SJSA1 (cell line): ENCODE data around the gene PLXNA4. TPM values are rescaled to one million over a fixed set of nuclear protein-coding genes. Genes with fewer than 3 reads are reported as not detected.

ENCODE experiments used
- DNase-seq, 2 experiments: peaks; one replicate each; pipeline ENCODE4 v3.0.0-alpha.2; 2015 to 2020; ENCODE audit warnings: low spot score in 2 of 2, low read depth in 1 of 2
- H3K27ac ChIP-seq: fragments of 250-450 bp; sonication (Bioruptor Pico); 2 replicates; pipeline ENCODE4 v1.5.1; 2020; ENCODE audit warnings: mild to moderate bottlenecking, moderate library complexity
- H3K27me3 ChIP-seq: fragments of 250-450 bp; sonication (Bioruptor Pico); replicated peaks from 2 replicates; pipeline ENCODE4 v1.5.1; 2020; ENCODE audit warnings: mild to moderate bottlenecking, moderate library complexity
- H3K36me3 ChIP-seq: fragments of 250-450 bp; sonication (Bioruptor Pico); 2 replicates; pipeline ENCODE4 v1.5.1; 2020; ENCODE audit warnings: mild to moderate bottlenecking
- H3K4me1 ChIP-seq: fragments of 250-450 bp; sonication (Bioruptor Pico); replicated peaks from 2 replicates; pipeline ENCODE4 v1.6.1; 2021; ENCODE audit warnings: mild to moderate bottlenecking
- H3K4me3 ChIP-seq: fragments of 250-450 bp; sonication (Bioruptor Pico); 2 replicates; pipeline ENCODE4 v1.5.1; 2020; ENCODE audit warnings: mild to moderate bottlenecking
- H3K9me3 ChIP-seq: fragments of 250-450 bp; sonication (Bioruptor Pico); replicated peaks from 2 replicates; pipeline ENCODE4 v1.5.1; 2020; ENCODE audit warnings: mild to moderate bottlenecking
- total RNA-seq: library from RNA; depleted of rRNA; stranded (reverse); fragments of >200 nt; shearing (Covaris generic); gene quantifications from 2 replicates; pipeline ENCODE4 v1.2.3, GENCODE V29; 2014

The PLXNA4 gene
- total RNA-seq, 1 experiment from 2014 or later = not detected

DNA sequence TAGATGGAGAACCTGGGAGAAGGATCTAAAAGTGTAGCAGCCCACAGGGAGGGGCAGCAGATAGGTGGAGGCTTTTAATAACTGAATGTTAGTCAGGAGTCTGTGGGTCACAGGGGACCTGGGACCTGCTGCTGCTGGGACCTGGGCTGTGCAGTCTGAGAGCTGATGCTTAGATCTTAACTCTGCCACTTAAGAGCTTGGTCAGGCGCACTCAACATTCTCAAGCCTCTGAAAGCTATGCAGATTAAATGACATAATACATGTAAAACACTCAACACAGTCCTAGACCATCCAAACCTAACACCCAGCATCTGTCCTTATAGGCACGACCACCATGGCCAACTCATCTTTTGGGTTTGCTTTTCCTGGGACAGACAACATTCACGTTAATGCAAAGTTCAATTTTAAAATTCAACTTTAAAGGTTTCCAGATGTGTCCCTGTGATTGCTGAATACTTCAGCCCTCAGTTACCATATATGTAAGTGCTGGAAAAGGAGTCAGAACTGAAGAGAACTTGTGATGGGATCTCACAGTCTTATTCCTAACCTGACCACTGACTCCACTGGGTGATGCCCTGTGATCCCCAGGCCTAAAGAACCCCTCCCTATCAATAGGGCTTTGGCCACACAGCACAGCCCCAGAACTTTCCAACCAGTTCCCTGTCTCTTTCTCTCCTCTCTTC lies 321.0 kb downstream of the PLXNA4 start:
- no peaks in the 10 kb centered on the region for H3K4me1 ChIP-seq
- no peak overlapping the region for H3K4me3 ChIP-seq
- no peak overlapping the region for H3K27ac ChIP-seq
- H3K9me3 ChIP-seq = no peaks in the 10 kb centered on the region
- H3K27me3 ChIP-seq = no peaks in the 10 kb centered on the region
- H3K36me3 ChIP-seq = no peaks in the 10 kb centered on the region
- DNase-seq = no peak

DNA sequence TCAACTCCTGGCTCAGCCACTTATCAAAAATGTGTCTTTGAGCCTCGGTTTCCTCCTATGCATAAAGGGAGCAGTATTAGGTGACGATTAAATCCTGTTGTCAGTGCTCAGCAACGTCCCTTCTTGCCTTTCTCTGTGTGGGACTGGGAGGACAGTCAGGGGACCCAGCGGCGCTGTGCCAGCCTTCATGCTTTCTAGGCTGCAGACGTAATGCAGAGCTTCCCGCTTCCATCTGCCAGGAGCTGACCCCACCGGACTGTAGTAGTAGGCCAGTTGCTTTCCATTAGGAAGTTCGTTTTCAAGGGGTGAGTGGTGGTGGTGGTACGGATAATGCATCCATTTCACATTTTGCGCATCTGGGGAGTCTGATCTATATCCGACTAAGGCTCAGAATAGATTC lies 321.8 kb downstream of the PLXNA4 start:
- DNase-seq = no peak
- no peaks in the 10 kb centered on the region for H3K4me1 ChIP-seq
- H3K36me3 ChIP-seq = no peaks in the 10 kb centered on the region
- no peak overlapping the region for H3K4me3 ChIP-seq
- H3K27me3 ChIP-seq = no peaks in the 10 kb centered on the region
- H3K27ac ChIP-seq = no peak overlapping the region
- H3K9me3 ChIP-seq = no peaks in the 10 kb centered on the region

DNA sequence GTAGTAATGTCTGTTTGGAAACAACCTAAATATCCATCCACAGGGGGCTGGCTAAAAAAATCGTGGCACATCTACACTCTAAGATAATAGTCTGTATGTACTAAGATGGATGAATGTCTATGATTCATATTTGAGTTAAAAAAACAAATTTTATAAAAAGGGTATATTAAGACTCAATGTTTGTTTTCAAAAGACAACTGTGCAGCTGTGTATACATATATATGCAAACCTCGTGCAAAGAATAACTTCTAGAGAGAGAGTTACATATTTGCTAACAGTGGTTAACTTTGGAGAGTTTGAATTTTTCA lies 323.5 kb downstream of the PLXNA4 start:
- Histone ChIP-seq H3K9me3 (no peaks in the 10 kb centered on the region), H3K4me1 (no peaks in the 10 kb centered on the region), H3K27me3 (no peaks in the 10 kb centered on the region), H3K36me3 (no peaks in the 10 kb centered on the region), H3K27ac (no peak overlapping the region), H3K4me3 (no peak overlapping the region)
- DNase-seq = no peak

DNA sequence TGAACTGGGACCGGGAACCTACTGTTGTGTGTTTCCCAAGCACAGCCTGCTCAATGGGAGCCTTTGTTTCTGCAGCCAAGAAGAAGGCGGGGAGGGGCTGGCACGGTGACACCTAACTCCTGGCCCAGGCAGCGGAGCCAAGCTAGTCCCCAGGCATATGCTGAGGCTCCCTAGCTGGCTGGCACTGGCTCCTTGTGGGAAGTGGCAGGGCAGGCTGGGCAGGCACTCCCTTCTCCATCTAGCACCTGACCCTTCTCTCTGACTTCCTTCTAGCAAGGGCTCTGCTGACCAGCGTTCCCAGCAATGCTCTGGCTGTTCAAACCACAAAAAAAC lies 325.0 kb downstream of the PLXNA4 start:
- DNase-seq = no peak
- no peaks in the 10 kb centered on the region for H3K9me3 ChIP-seq
- no peak overlapping the region for H3K27ac ChIP-seq

DNA sequence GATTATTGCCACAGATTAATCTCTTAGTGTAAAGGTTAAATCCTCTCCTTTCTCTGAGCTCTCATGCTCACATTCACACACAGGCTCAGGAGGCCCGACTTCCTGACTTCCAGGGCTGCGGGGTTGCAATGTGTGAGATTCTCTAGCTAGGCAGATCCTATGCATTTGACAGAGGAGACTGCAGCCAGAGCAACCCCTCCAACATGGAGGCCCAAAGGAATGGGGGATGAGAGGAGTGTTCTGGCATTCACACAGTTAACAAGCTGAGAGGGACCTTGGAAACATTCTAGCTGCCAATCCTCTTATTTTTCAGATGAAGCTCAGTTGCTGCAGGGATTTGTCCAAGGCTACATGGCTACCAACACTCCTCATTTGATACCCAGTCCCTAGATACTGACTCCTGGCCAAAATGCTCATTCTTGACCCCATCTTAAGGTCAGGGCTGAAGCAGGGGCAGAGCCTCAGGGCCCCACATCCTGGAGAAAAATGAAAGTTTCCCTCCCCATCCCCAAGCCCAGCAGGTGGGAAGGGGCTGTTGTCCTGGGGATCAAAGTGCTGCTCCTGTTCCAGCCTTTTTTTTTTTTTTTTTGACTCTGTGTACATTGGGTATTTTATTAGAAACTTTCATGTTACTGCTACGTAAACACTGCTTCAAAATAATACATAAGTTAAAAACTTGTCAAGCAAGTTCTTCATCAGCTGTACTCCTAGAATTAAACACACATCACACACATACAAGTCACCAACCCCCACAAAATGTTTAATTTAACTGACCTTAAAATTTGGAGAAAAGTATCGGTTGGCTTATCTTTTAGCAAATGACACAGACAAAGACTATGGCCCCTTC lies 325.6 kb downstream of the PLXNA4 start:
- no peaks in the 10 kb centered on the region for H3K9me3 ChIP-seq
- DNase-seq = no peak
- no peak overlapping the region for H3K27ac ChIP-seq
- no peaks in the 10 kb centered on the region for H3K4me1 ChIP-seq
- H3K27me3 ChIP-seq = no peaks in the 10 kb centered on the region
- H3K36me3 ChIP-seq = no peaks in the 10 kb centered on the region
- H3K4me3 ChIP-seq = no peak overlapping the region

More for the DNA sequence above, 325.0 kb downstream of the PLXNA4 start:
- Histone ChIP-seq H3K27me3 (no peaks in the 10 kb centered on the region), H3K4me3 (no peak overlapping the region), H3K4me1 (no peaks in the 10 kb centered on the region), H3K36me3 (no peaks in the 10 kb centered on the region)

DNA sequence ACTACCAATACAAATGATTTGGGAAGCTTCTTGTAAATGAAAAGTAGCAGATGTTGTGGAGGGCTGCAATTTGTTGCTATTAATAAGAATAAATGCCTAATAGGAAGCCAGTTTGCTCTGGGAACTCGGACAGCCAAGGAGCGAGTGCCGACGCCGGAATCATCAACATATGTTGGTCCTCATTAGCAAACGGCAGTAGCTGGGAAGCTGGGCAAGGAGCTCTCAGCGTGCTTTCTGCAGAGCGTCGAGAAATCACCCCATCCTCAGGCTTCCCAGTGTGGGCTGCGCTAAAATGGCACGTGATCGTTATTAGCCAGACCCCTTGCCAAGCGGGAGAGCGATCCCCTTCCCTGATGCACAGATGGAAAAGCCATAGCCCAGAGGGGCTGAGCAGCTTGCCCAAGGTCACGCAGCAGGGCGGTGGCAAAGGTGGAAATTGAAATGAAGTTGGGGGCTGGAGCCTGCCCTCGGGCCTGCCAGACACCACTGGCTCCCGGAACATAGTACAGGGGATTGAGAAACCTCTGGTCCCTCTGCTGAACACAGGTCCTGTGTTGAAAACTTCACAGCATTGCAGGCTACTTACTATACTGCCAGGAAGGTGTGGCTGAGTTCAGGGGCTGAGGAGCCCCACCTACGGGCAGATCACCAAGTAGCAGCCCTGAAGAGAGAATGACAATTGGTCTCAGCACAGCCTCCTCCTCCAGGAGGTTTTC lies 326.9 kb downstream of the PLXNA4 start:
- Histone ChIP-seq H3K4me1 (no peaks in the 10 kb centered on the region), H3K9me3 (no peaks in the 10 kb centered on the region), H3K27me3 (no peaks in the 10 kb centered on the region), H3K27ac (no peak overlapping the region), H3K4me3 (no peak overlapping the region), H3K36me3 (no peaks in the 10 kb centered on the region)
- no peak for DNase-seq

DNA sequence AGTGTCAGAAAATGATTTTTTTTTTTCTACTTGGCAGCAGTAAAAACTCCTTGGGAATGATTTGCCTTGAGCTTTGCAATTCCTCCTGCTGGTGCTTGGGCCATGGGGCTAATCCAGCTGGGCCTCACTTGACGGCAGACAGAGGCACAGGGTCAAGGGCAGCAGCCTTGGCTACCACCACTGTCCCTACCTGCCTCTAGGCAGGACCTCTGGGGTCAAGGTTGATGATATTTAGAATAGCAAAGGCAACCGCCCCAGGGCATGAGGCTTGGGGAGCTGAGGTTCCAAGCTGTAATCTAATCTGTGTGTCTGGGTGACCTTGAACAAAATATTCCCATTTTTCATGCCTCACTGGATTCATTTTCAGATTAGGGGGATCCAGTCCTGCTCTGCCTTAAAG lies 327.4 kb downstream of the PLXNA4 start:
- H3K36me3 ChIP-seq = no peaks in the 10 kb centered on the region
- no peak overlapping the region for H3K27ac ChIP-seq
- H3K9me3 ChIP-seq = no peaks in the 10 kb centered on the region
- H3K4me1 ChIP-seq = no peaks in the 10 kb centered on the region
- no peaks in the 10 kb centered on the region for H3K27me3 ChIP-seq
- no peak overlapping the region for H3K4me3 ChIP-seq
- DNase-seq = no peak

DNA sequence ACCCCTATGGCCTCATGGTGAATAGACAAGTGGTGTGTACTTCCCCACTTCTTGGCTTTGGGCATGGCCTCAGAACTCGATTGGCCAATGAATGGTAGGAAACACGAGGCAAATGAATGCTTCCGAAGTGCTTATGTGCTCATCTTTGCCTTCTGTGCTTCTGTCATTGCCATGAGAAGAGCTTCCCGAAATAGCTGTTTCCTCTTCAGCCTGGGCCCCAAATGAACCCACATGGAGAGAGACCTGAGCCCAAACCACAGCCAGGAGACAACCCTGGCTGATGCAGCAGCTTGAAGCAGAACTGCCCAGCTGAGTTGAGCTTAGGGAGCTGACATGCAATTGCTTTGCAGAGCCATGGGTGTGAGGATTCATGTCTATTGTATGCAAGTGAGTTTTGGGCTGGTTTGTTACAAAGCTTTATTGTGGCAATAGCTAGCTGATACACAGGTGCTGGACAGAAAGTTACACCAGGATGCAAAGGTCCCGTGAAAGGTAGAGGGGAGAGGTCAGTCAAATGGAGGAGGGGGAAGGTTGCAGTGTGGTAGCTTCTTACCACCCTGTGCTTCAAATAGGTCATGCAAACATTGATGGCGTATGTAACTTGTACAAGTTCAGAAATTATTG lies 328.2 kb downstream of the PLXNA4 start:
- Histone ChIP-seq H3K27ac (no peak overlapping the region), H3K36me3 (no peaks in the 10 kb centered on the region), H3K27me3 (no peaks in the 10 kb centered on the region), H3K4me1 (no peaks in the 10 kb centered on the region), H3K4me3 (no peak overlapping the region), H3K9me3 (no peaks in the 10 kb centered on the region)
- DNase-seq = no peak

DNA sequence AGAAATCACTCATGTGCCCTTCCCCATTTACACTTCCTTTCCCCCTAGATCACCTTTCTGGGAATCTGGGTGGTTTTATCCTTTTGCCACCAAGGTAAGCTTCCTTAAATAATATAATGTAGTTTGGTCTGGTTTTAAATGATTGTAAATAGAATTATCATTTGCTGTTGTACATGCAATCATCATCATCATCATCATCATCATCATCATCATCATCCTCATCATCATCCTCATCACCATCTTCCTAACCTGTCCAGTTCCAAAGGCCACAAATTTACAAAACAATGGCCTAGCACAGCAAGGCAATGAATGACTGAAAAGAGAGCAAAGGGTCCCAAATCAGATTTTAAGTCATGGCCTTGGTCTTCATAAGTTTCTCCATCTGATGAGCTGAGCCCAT lies 329.7 kb downstream of the PLXNA4 start:
- Histone ChIP-seq H3K36me3 (no peaks in the 10 kb centered on the region), H3K4me3 (no peak overlapping the region), H3K27me3 (peaks cover 2% of the 10 kb centered on the region; the same call in 1 of the 2 replicates)

DNA sequence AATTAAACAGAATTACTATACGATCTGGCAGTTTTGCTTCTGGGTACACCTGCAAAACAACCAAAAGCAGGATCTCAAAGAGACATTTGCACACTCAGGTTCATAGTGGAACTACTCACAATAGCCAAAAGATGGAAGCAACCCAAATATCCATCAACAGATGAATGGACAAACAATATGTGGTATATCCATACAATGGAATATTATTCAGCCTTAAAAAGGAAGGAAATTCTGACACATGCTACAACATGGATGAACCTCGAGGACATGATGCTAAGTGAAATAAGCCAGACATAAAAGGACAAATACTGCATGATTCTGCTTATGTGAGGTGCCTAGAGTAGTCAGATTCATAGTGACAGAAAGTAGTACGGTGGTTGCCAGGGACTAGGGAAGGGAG lies 330.7 kb downstream of the PLXNA4 start:
- no peak overlapping the region for H3K4me3 ChIP-seq
- H3K36me3 ChIP-seq = no peaks in the 10 kb centered on the region
- H3K4me1 ChIP-seq = no peaks in the 10 kb centered on the region
- no peak for DNase-seq
- peaks cover 5% of the 10 kb centered on the region; the same call in 1 of the 2 replicates for H3K27me3 ChIP-seq
- no peaks in the 10 kb centered on the region for H3K9me3 ChIP-seq
- no peak overlapping the region for H3K27ac ChIP-seq

More for the DNA sequence above, 329.7 kb downstream of the PLXNA4 start:
- Histone ChIP-seq H3K27ac (no peak overlapping the region), H3K9me3 (no peaks in the 10 kb centered on the region), H3K4me1 (no peaks in the 10 kb centered on the region)
- DNase-seq = no peak

DNA sequence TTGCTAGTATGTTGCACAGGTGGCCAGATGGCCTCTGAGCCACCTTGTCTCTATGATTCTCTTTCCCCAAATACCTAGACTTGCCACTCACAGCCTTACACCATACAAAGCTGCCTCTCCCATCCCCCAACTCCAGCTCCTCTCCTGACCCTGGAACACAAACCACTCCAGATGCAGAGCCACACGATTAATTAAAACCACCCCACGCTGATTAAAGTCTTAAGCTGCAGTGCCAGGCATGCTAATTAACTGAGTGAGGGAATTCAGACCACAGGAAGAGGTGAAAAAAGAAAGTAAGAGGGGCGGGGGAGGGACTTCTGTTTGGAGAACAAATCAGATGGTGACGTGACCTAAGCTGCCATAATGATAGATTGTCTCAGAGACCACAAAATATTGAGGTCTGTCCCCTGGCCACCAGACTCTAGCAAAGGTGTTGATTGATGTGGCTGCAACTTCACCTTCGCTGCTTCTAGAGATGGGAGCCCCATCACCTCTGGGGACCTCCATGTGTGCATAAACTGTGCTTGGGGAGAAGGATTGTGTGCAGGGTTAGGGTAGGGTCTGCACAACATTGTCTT lies 331.3 kb downstream of the PLXNA4 start:
- Histone ChIP-seq H3K36me3 (no peaks in the 10 kb centered on the region), H3K27me3 (peaks cover 5% of the 10 kb centered on the region; the same call in 1 of the 2 replicates), H3K9me3 (no peaks in the 10 kb centered on the region), H3K4me3 (no peak overlapping the region), H3K4me1 (no peaks in the 10 kb centered on the region), H3K27ac (no peak overlapping the region)
- DNase-seq = no peak

DNA sequence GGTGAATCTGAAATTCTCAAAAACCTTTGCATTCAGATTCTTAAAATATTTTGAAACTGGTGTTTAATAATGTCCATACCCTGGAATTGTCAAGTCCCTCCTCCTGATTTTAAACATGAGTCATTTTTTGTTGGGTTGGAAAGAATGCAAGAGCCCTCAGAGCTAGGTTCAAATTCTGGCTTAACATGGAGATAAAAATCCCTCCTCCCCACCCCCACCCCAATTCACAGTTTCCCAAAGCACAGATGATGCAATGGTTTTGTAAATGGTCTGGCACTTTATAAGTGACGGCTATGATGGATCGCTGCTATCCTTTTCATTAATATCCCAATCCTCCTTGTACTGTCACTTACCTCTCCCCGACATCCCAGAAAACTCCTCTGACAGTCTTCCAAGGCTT lies 332.8 kb downstream of the PLXNA4 start:
- no peaks in the 10 kb centered on the region for H3K9me3 ChIP-seq
- no peaks in the 10 kb centered on the region for H3K36me3 ChIP-seq
- no peaks in the 10 kb centered on the region for H3K4me1 ChIP-seq
- peaks cover 5% of the 10 kb centered on the region; the same call in 1 of the 2 replicates for H3K27me3 ChIP-seq
- no peak overlapping the region for H3K4me3 ChIP-seq
- H3K27ac ChIP-seq = no peak overlapping the region
- DNase-seq = no peak

DNA sequence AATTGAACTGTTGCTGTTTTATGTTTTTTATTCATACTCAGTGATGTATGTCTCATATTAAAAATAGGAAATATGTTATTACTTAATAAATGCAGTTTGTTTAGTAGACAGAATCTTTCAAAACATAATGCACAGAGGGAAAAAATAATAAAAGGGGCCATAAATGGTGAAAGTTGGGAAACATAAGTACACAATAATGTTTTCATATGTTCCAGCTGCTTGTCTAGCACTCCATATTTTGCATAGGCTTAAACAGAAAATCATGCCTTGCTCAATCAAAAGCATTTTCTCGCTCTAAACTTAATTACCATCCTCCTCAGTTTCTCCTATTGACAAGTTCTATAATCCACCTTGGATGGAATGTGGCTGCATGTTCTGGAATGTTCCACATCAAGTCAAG lies 333.2 kb downstream of the PLXNA4 start:
- H3K27ac ChIP-seq = no peak overlapping the region
- peaks cover 5% of the 10 kb centered on the region; the same call in 1 of the 2 replicates for H3K27me3 ChIP-seq
- no peak overlapping the region for H3K4me3 ChIP-seq
- H3K9me3 ChIP-seq = no peaks in the 10 kb centered on the region
- H3K36me3 ChIP-seq = no peaks in the 10 kb centered on the region
- no peak for DNase-seq
- H3K4me1 ChIP-seq = no peaks in the 10 kb centered on the region
